Daoy (cell line): Measurements from ENCODE around the gene SUGT1. TPM values are rescaled to one million over a fixed set of nuclear protein-coding genes. Genes with fewer than 3 reads are reported as not detected.
"Not testable (repeated sequence)": the region's sequence is repeated elsewhere in the genome, so short reads cannot be mapped to it uniquely, and the experiment has no call there.

Experiments used
- DNase-seq: peaks from one replicate; pipeline ENCODE4 v3.0.0-alpha.2; 2015; ENCODE audit warnings: low read depth
- total RNA-seq: library from RNA; depleted of rRNA; stranded (reverse); fragments of >200 nt; shearing (Covaris generic); gene quantifications from 2 replicates; pipeline ENCODE4 v1.2.3, GENCODE V29; 2014; rRNA removed

Gene SUGT1
- 64.2 and 69.2 TPM in 2 replicates for total RNA-seq

- DNase-seq, result peak; percentile 97
Observed at GRCh38 chr13:52652196-52652979, at the start of gene SUGT1. SUGT1 (plus strand) TSS chr13:52652836; CDS start chr13:52652921, 85 bp downstream.

- DNase-seq, result not testable (repeated sequence)
Observed at GRCh38 chr13:52603316-52603715, 49.3 kb upstream of the SUGT1 start.

- not testable (repeated sequence) for DNase-seq
Observed at GRCh38 chr13:52606126-52606525, 46.5 kb upstream of the SUGT1 start.

- DNase-seq, result not testable (repeated sequence)
Observed at GRCh38 chr13:52606795-52607194, 45.8 kb upstream of the SUGT1 start.

- not testable (repeated sequence) for DNase-seq
Observed at GRCh38 chr13:52608184-52608583, 44.5 kb upstream of the SUGT1 start.

- peak; percentile 9 for DNase-seq
Observed at GRCh38 chr13:52609013-52609606, 43.5 kb upstream of the SUGT1 start.

GRCh38 chr13:52610158-52610557 is 42.5 kb upstream of the SUGT1 start:
- not testable (repeated sequence) for DNase-seq

- DNase-seq, result no peak
Observed at GRCh38 chr13:52615134-52615801, 37.4 kb upstream of the SUGT1 start.

GRCh38 chr13:52615812-52616211 is 36.8 kb upstream of the SUGT1 start:
- DNase-seq, result no peak

GRCh38 chr13:52617070-52618060 is 35.3 kb upstream of the SUGT1 start:
- peak; percentile 85 for DNase-seq

GRCh38 chr13:52631083-52631690 is 21.4 kb upstream of the SUGT1 start:
- not testable (repeated sequence) for DNase-seq

GRCh38 chr13:52638666-52639328 is 13.8 kb upstream of the SUGT1 start:
- DNase-seq, result no peak

- DNase-seq, result no peak
Observed at GRCh38 chr13:52642131-52642530, 10.5 kb upstream of the SUGT1 start, which contains the start of gene HNRNPA1L2. HNRNPA1L2 (plus strand) TSS chr13:52642431; CDS start chr13:52642493, 62 bp downstream.

- no peak for DNase-seq
Observed at GRCh38 chr13:52644108-52644507, 8.5 kb upstream of the SUGT1 start.

- no peak for DNase-seq
Observed at GRCh38 chr13:52646967-52647366, 5.7 kb upstream of the SUGT1 start.

GRCh38 chr13:52650731-52651130 is 1.9 kb upstream of the SUGT1 start:
- no peak for DNase-seq

- no peak for DNase-seq
Observed at GRCh38 chr13:52651897-52652195, 790 bp upstream of the SUGT1 start.

GRCh38 chr13:52652980-52653303 is 306 bp downstream of the SUGT1 start:
- no peak for DNase-seq

- no peak for DNase-seq
Observed at GRCh38 chr13:52659340-52659739, 6.7 kb downstream of the SUGT1 start.

- no peak for DNase-seq
Observed at GRCh38 chr13:52664272-52664671, 11.6 kb downstream of the SUGT1 start.

- DNase-seq, result no peak
Observed at GRCh38 chr13:52665325-52665724, 12.7 kb downstream of the SUGT1 start.
